Posterior vena cava (tissue), 2 donors: ENCODE data around the gene COL15A1. TPM values are rescaled to one million over a fixed set of nuclear protein-coding genes. Genes with fewer than 3 reads are reported as not detected.

ENCODE experiments used
- DNase-seq: peaks from one replicate; pipeline ENCODE4 v3.0.0-alpha.2; 2020; ENCODE audit warnings: low spot score
- intact Hi-C, 2 donors: fragments of 100-400 bp; cut with DNase I; formaldehyde crosslinking; loops; one replicate each; pipeline versions ENCODE4 v1.14.1 to v1.14.2; 2022 to 2023
- total RNA-seq, 2 donors: library from RNA; stranded (reverse); fragmentation: NEBNext Ultra II Directional; extraction: Animal tissue kit (Norgen Biotek cat#: 25700); gene quantifications; one replicate each; pipeline ENCODE4 v1.2.1, GENCODE V29; 2021
- donor health status: DM: yes; HTN: yes; CAD: no.
- donor health status: DM: yes; HTN: yes; CAD: no.

The COL15A1 gene
- total RNA-seq, 2 donors from 2014 or later: 126 to 129 TPM

GRCh38 chr9:99039505-99040182, 95.9 kb downstream of the COL15A1 start:
- DNase-seq: no peak
- intact Hi-C loops: no loop called here

DNA sequence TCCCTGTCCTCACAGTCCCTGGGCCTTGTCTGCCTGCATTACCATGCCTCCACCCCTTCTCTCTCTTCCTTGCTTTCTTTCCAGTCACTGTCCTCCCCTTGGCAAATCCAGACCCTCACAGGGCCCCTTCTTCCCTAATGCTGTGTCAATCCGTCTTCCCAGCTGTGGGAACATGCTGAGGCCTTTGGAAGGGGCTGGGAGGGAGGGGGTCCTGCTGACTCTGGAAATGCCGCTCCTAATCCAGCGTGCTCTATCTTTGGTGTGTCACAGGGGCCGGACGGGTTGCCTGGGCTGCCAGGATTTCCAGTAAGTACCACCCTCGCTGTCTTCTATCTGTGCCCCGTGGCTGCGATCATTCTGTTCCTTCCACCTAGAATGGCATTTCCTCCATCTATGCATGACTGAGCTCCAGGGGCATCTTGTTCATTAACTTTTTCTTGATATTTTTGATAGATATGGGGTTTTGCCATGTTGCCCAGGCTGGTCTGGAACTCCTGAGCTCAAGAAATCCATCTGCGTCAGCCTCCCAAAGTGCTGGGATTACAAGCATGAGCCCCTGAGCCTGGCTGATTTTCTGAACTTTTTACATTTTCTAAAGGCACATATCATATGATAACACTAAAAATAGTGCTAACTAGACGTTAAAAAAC, 96.7 kb downstream of the COL15A1 start:
- intact Hi-C loops: no loop called here
- no peak for DNase-seq

DNA sequence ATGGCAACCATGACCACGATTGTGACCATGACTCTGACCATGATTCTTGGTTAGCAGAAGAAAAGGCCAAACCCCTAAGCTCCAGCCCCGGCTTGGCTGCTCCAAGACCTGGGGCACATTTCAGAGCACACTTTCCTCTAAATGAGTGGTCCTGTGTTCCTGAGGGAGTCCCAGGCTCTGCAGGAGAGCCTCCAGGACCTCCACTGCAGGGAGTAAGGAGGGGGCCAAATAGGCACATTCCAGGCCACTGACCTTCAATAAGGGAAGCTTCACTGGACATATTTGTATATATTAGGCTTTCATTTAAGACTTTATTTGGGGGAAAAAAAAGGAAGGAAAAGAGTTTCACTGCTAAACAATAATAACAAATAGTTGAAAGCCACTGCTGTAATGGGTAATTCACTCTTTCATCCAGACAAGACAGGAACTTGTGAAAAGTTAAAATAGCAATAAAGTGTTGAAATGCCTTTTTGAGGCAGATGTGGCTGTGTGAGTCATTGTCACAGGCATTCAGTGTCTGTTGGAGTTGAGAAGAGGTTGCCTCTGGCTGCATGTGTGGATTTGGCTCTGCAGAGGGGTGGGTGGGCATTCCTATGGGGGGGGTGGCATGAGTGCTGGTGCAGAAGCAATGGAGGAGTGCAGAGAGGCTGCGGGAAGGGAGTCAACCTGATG, 97.3 kb downstream of the COL15A1 start:
- intact Hi-C loops: no loop called here
- no peak for DNase-seq

DNA sequence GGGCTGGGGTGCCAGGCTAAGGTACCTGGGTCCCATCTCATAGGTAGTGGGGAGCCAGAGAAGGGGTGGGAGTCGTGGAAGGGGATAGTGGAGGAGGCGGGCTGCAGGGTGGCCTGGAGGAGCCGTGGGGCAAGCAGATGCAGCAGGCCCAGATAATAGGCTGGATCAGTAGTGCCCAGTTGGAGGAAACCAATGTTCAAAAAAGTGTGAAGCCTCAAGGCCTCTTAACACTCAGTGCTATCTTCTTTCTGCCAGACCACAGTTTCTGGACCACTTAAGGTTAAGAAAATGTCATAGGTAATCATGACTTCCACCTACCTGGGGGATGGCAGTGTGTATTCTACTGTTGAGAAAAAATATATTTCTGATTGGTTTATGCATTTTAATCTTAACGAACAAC, 97.9 kb downstream of the COL15A1 start:
- no peak for DNase-seq
- intact Hi-C loops: no loop called here

DNA sequence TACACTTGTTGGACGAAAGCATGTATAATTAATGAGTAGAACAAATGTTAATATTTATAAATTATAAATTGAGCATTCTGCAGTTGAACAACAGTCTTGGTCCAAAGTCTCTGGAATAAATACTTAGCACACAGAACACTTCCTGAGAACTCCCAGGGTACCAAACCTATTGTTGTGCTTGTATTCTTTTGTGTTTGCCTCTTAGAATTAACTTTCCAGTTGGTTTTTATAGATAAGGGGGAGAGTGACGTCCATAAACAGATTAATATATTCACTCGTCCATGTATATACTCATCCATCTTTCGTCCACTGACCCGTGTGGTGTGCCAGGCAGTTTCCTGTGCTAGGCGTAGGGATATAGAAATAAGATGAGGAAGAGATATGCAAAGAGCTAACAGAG, 98.9 kb downstream of the COL15A1 start:
- DNase-seq: no peak
- intact Hi-C loops: no loop called here

DNA sequence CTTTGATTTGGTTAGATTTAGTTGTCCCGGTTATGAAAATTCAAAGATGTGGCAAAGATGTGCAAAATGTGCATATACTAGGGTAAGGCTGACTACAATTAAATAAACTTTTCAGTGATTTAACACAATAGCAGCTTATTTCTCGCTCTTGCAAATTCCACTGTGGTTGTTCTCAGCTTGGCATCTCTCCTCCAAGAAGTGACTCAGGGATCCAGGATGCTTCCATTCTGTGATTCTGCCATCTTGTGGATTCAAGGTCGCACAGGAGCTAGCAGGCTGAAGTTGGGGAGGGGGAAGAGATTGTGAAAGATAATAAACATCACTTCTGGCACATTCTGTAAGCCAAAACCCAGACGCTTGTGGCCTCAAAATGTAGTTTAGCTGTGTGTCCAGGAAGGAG, 101.1 kb downstream of the COL15A1 start:
- intact Hi-C loops: no loop called here
- no peak for DNase-seq

GRCh38 chr9:99046068-99046467, 102.4 kb downstream of the COL15A1 start:
- DNase-seq: no peak
- intact Hi-C loops: no loop called here

- intact Hi-C loops: no loop called here
- DNase-seq: no peak
Observed at GRCh38 chr9:99046542-99047071, 102.9 kb downstream of the COL15A1 start.

- intact Hi-C loops: no loop called here
Observed at GRCh38 chr9:99049228-99049627, 105.5 kb downstream of the COL15A1 start.

GRCh38 chr9:99049641-99050040, 105.9 kb downstream of the COL15A1 start:
- no peak for DNase-seq
- intact Hi-C loops: no loop called here

More at GRCh38 chr9:99049228-99049627, 105.5 kb downstream of the COL15A1 start:
- DNase-seq: no peak

GRCh38 chr9:99050292-99050911, 106.7 kb downstream of the COL15A1 start:
- intact Hi-C loops: no loop called here
- no peak for DNase-seq

- DNase-seq: no peak
- intact Hi-C loops: no loop called here
Observed at GRCh38 chr9:99050924-99051323, 107.2 kb downstream of the COL15A1 start.

DNA sequence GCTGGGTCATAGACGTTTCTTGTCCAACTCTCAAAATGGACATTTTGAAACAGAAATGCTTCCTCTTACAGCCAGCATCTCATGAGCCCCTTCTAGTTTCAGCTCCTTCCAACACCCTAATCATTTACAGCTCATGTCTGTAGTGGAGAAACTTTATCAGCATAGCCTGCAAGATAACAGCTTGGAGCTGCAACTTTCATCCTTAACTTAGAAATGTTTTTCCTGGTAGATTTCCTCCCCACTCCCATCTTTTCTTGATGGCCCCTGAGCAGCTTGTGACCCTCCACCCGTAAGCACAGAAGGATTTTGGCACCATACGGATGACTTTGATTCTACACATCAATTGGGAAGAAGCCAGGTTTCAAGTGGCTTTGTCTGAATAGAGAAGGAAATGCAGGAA, 107.7 kb downstream of the COL15A1 start:
- DNase-seq: no peak
- intact Hi-C loops: no loop called here

DNA sequence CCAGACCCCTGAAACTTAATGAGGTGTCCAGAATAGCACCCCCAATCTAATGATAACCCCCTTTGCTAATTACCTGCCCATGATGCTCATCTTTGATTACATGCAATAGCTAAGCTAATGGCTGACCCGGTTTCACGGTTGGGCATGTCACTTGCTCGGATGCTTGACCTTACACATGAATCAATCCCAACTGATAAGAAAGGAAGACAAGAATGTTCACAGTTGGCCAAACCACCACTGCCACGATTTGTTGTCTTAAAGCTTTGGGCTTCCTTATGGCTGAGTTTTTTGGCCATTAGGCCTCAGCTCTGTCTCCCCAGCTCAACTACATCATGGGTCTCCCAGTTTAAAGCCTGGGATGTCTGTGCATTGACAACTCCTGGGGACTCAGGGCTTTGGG, 108.1 kb downstream of the COL15A1 start:
- intact Hi-C loops: no loop called here
- DNase-seq: no peak

- intact Hi-C loops: no loop called here
- DNase-seq: no peak
Observed at GRCh38 chr9:99052815-99053715, 109.4 kb downstream of the COL15A1 start.

- intact Hi-C loops: no loop called here
- no peak for DNase-seq
Observed at GRCh38 chr9:99054581-99054980, 110.9 kb downstream of the COL15A1 start.

- intact Hi-C loops: loop anchor here in 1 of 2 donors (5.0 kb wide), 1 partner anchor 938 kb away; the partner anchor contains the start of gene TRIM14
- DNase-seq: no peak
Observed at GRCh38 chr9:99055384-99055783, 111.7 kb downstream of the COL15A1 start.

GRCh38 chr9:99056186-99056585, 112.5 kb downstream of the COL15A1 start:
- no peak for DNase-seq
- intact Hi-C loops: loop anchor here in 1 of 2 donors (5.0 kb wide), 1 partner anchor 939 kb away; the partner anchor contains the start of gene TRIM14
